HepG2 (cell line): ENCODE results near the gene KRTAP4-7. TPM values are rescaled to one million over a fixed set of nuclear protein-coding genes. Genes with fewer than 3 reads are reported as not detected.
"Not testable (repeated sequence)": the region's sequence is repeated elsewhere in the genome, so short reads cannot be mapped to it uniquely, and the experiment has no call there.

Experiments
- ATAC-seq: fragments of 200-7000 bp; cut with Tn5 transposase; 3 replicates; pipeline ENCODE4 v1.9.1; 2020; ENCODE audit warnings: mild to moderate bottlenecking, moderate library complexity
- Bru-seq: library from RNA; stranded (reverse); fragments of 400-500 nt; gene quantifications from one replicate; lab custom pipeline; 2021; lab: Mats Ljungman, UMichigan
- BruChase-seq, 2 experiments: library from RNA; stranded (reverse); fragments of 400-500 nt; gene quantifications; one replicate each; lab custom pipeline; 2021; lab: Mats Ljungman, UMichigan
- BruUV-seq: library from RNA; stranded (reverse); fragments of 400-500 nt; replicated peaks from 2 replicates; lab custom pipeline; 2021; lab: Mats Ljungman, UMichigan
- CTCF ChIA-PET: fragments of 300-600 bp; formaldehyde crosslinking; extraction: SDS; loops from one replicate; lab custom pipeline; 2021; ENCODE audit warnings: low total read pairs, inconsistent platforms, low intra/inter-chr PET ratio; lab: Yijun Ruan, JAX
- POLR2A ChIA-PET: fragments of 350-600 bp; sonication (Branson Sonifier 250); formaldehyde crosslinking; loops from one replicate; lab custom pipeline; 2020; ENCODE audit warnings: antibody characterized with exemption, inconsistent platforms; lab: Yijun Ruan, JAX
- DNase-seq: peaks from one replicate; pipeline ENCODE4 v3.0.0-alpha.2; 2015; ENCODE audit warnings: low spot score
- FAIRE-seq: peaks from 3 replicates; lab custom pipeline; 2011; peaks lifted over from hg19 to GRCh38; lab: Jason Lieb, UNC
- H2AFZ ChIP-seq: one replicate; pipeline ENCODE4 v1.6.1; 2011; ENCODE audit warnings: low read length, inconsistent platforms
- H3K27ac ChIP-seq: fragments of 300-600 bp; 3 replicates; pipeline ENCODE4 v1.8.0; 2011; ENCODE audit warnings: mixed run types, mild to moderate bottlenecking, mixed read lengths, low read length, inconsistent platforms; ENCODE audit not compliant: insufficient read depth; ENCODE audit errors: extremely low read length
- H3K27me3 ChIP-seq, 2 experiments: fragments of 200-600 bp in 1 of 2; 2 replicates in 1 of 2; 3 replicates in 1 of 2; pipeline versions ENCODE4 v1.6.0 to v1.8.0; 2011; ENCODE audit warnings: low read length in 2 of 2, mild to moderate bottlenecking in 2 of 2, moderate library complexity in 2 of 2, inconsistent platforms in 1 of 2; ENCODE audit not compliant: insufficient read depth in 2 of 2, control insufficient read depth in 1 of 2
- H3K36me3 ChIP-seq, 2 experiments: fragments of 200-600 bp in 1 of 2; replicated peaks in 1 of 2; 2 replicates in 1 of 2; 3 replicates in 1 of 2; pipeline versions ENCODE4 v1.5.1 to v1.8.0; 2011; ENCODE audit warnings: low read length in 2 of 2, inconsistent platforms in 1 of 2; ENCODE audit not compliant: insufficient read depth in 2 of 2, control insufficient read depth in 1 of 2
- H3K4me1 ChIP-seq: 2 replicates; pipeline ENCODE4 v1.5.1; 2012; ENCODE audit warnings: low read length, inconsistent platforms; ENCODE audit not compliant: insufficient read depth
- H3K4me2 ChIP-seq: 2 replicates; pipeline ENCODE4 v1.6.0; 2011; ENCODE audit warnings: low read depth, low read length, inconsistent platforms
- H3K4me3 ChIP-seq, 3 experiments: fragments of 200-600 bp in 1 of 3; sonication (generic), shearing (Covaris generic) in 1 of 3; replicated peaks in 1 of 3; 2 replicates each; pipeline ENCODE4 v1.5.1; 2011 to 2016; ENCODE audit warnings: low read length in 3 of 3, inconsistent platforms in 2 of 3, low read depth in 2 of 3, mild to moderate bottlenecking in 2 of 3, control low read depth in 1 of 3, mixed read lengths in 1 of 3; ENCODE audit not compliant: insufficient read depth in 1 of 3
- H3K79me2 ChIP-seq: one replicate; pipeline ENCODE4 v1.6.1; 2011; ENCODE audit warnings: low read length, inconsistent platforms; ENCODE audit not compliant: insufficient read depth
- H3K9ac ChIP-seq: 2 replicates; pipeline ENCODE4 v1.6.0; 2011; ENCODE audit warnings: mild to moderate bottlenecking, low read depth, low read length, inconsistent platforms; ENCODE audit not compliant: insufficient read depth
- H3K9me3 ChIP-seq: 2 replicates; pipeline ENCODE4 v1.5.1; 2012; ENCODE audit warnings: mild to moderate bottlenecking, low read length
- H4K20me1 ChIP-seq: 2 replicates; pipeline ENCODE4 v1.6.0; 2011; ENCODE audit warnings: inconsistent platforms, mild to moderate bottlenecking, low read length, moderate library complexity; ENCODE audit not compliant: insufficient read depth
- ZNF768 ChIP-seq: sonication (generic); formaldehyde crosslinking; IDR thresholded peaks from 2 replicates; pipeline ENCODE4 v1.4.0; 2020; ENCODE audit warnings: missing genetic modification reagents
- WGBS: methylation state at CpG from one replicate; pipeline ENCODE4 v1.1.6; 2017; ENCODE audit warnings: low lambda C conversion rate; 5-methylcytosine and 5-hydroxymethylcytosine counted together
- in situ Hi-C: cut with HindIII; loops from 2 replicates; pipeline ENCODE4 v1.10.0; 2017; ENCODE audit warnings: low pct_unique_long_range_greater_than_20kb; ENCODE audit not compliant: extremely low pct_ligation_motif_present
- intact Hi-C: fragments of 100-400 bp; cut with micrococcal nuclease; formaldehyde crosslinking; loops from one replicate; pipeline ENCODE4 v1.10.0; 2022; ENCODE audit not compliant: unreplicated experiment
- long read RNA-seq, 2 experiments: library from RNA in 1 of 2; library from polyadenylated mRNA in 1 of 2; stranded (forward) in 1 of 2; unstranded in 1 of 2; transcript quantifications; one replicate each; pipeline ENCODE4 v2.0.0, GENCODE V29; 2019 to 2022
- polyA minus RNA-seq, 3 experiments: library from RNA; depleted of rRNA, polyadenylated mRNA; stranded (reverse); fragments of >200 nt; gene quantifications; 2 replicates each; pipeline ENCODE4 v1.2.3, GENCODE V29; 2011; ENCODE audit warnings: low replicate concordance in 1 of 3
- polyA plus RNA-seq, 8 experiments: library from polyadenylated mRNA; depleted of rRNA in 3 of 8; stranded (reverse) in 7 of 8; unstranded in 1 of 8; fragments of >200 nt; fragmentation: Illumina TruSeq in 4 of 8; extraction: Trizol in 4 of 8; gene quantifications; 2 replicates each; pipeline versions ENCODE4 v1.2.1 to v1.2.3, GENCODE V29; 2011 to 2016; ENCODE audit warnings: low read depth in 4 of 8, missing spikeins in 1 of 8, mixed read lengths in 1 of 8; ENCODE audit not compliant: insufficient read depth in 1 of 8
- total RNA-seq, 5 experiments: library from RNA; depleted of rRNA; stranded (reverse); fragments of >200 nt; fragmentation: Illumina TruSeq; extraction: Trizol; gene quantifications; 2 replicates each; pipeline ENCODE4 v1.2.3, GENCODE V29; 2016; ENCODE audit warnings: low read depth in 1 of 5

KRTAP4-7 gene
- total RNA-seq (2016; rRNA removed; fragmentation: Illumina TruSeq; extraction: Trizol) (not detected in 2 replicates), polyA plus RNA-seq (2011; rRNA removed) (not detected in 2 replicates), polyA minus RNA-seq (2011; rRNA and poly(A)+ RNA removed; ENCODE audit: low replicate concordance) (not detected in 2 replicates), Bru-seq, nascent RNA (not detected), BruChase-seq, experiment 1, labeled RNA remaining after a 6-hour chase (not detected), BruChase-seq, experiment 2, labeled RNA remaining after a 2-hour chase (not detected)
- total RNA-seq (2016; cell fraction: cytosol; rRNA removed; fragmentation: Illumina TruSeq; extraction: Trizol; ENCODE audit: low read depth), result not detected in 2 replicates
- total RNA-seq (2016; cell fraction: insoluble cytoplasmic fraction; rRNA removed; fragmentation: Illumina TruSeq; extraction: Trizol), result not detected in 2 replicates
- not detected in 2 replicates for total RNA-seq (2016; cell fraction: membrane; rRNA removed; fragmentation: Illumina TruSeq; extraction: Trizol)
- not detected in 2 replicates for total RNA-seq (2016; cell fraction: nucleus; rRNA removed; fragmentation: Illumina TruSeq; extraction: Trizol)
- polyA plus RNA-seq (2011; cell fraction: cytosol; rRNA removed), result not detected in 2 replicates
- not detected in 2 replicates for polyA plus RNA-seq (2011; cell fraction: nucleus; rRNA removed)
- not detected in 2 replicates for polyA plus RNA-seq (2012)
- polyA plus RNA-seq (2016; cell fraction: cytosol; fragmentation: Illumina TruSeq; extraction: Trizol; ENCODE audit: low read depth), result not detected in 2 replicates
- polyA plus RNA-seq (2016; cell fraction: insoluble cytoplasmic fraction; fragmentation: Illumina TruSeq; extraction: Trizol; ENCODE audit: low read depth), result not detected in 2 replicates
- polyA plus RNA-seq (2016; cell fraction: membrane; fragmentation: Illumina TruSeq; extraction: Trizol; ENCODE audit: low read depth), result not detected in 2 replicates
- not detected in 2 replicates for polyA plus RNA-seq (2016; cell fraction: nucleus; fragmentation: Illumina TruSeq; extraction: Trizol; ENCODE audit: insufficient read depth, low read depth)
- not detected in 2 replicates for polyA minus RNA-seq (2011; cell fraction: cytosol; rRNA and poly(A)+ RNA removed)
- not detected in 2 replicates for polyA minus RNA-seq (2011; cell fraction: nucleus; rRNA and poly(A)+ RNA removed)
- long read RNA-seq, experiment 1, result 0 reads
- long read RNA-seq, experiment 2, result 0 reads

GRCh38 chr17:41084100-41084856 lies at the start of gene KRTAP4-7:
Gene KRTAP4-7 (plus strand): TSS chr17:41084150. CDS start chr17:41084207, 57 bp downstream.
- POLR2A ChIA-PET, intact Hi-C loops, H3K27ac ChIP-seq, H4K20me1 ChIP-seq, H3K36me3 ChIP-seq, H3K4me1 ChIP-seq, in situ Hi-C loops, CTCF ChIA-PET, H3K27me3 ChIP-seq, BruUV-seq, H3K79me2 ChIP-seq, ATAC-seq, FAIRE-seq, H2AFZ ChIP-seq, H3K9ac ChIP-seq, DNase-seq, H3K9me3 ChIP-seq, H3K4me2 ChIP-seq, H3K4me3 ChIP-seq: not testable (repeated sequence)
- WGBS, result 10% methylated on average over 6 of the region's 14 CpGs

- in situ Hi-C loops, H3K4me3 ChIP-seq, H4K20me1 ChIP-seq, H3K4me1 ChIP-seq, BruUV-seq, CTCF ChIA-PET, H3K27me3 ChIP-seq, DNase-seq, H3K27ac ChIP-seq, H2AFZ ChIP-seq, H3K36me3 ChIP-seq, H3K9me3 ChIP-seq, H3K4me2 ChIP-seq, H3K9ac ChIP-seq, POLR2A ChIA-PET, H3K79me2 ChIP-seq, intact Hi-C loops, ATAC-seq, FAIRE-seq: not testable (repeated sequence)
- WGBS, result 72% methylated on average over 9 of the region's 10 CpGs
- peak; percentile 12; the same call in 1 of the 2 replicates for TF ChIP-seq ZNF768 (CRISPR knock-in tag)
Measured at GRCh38 chr17:41034346-41034935, 49.5 kb upstream of the KRTAP4-7 start, which contains the start of gene KRTAP1-3. Gene KRTAP1-3 (minus strand): TSS chr17:41034874. CDS start chr17:41034821, 53 bp downstream.
